Subcutaneous adipose tissue (tissue), 4 donors: Measurements from ENCODE around the gene SLC22A2. TPM values are rescaled to one million over a fixed set of nuclear protein-coding genes. Genes with fewer than 3 reads are reported as not detected.

Source experiments
- total RNA-seq, 4 donors: library from RNA; depleted of rRNA; stranded (reverse); fragments of >200 nt; gene quantifications; one replicate each; pipeline ENCODE4 v1.1.0, GENCODE V29; 2016
- TF ChIP-seq, protein P1 (sequence below): fragments of 450-650 bp; IDR thresholded peaks from one replicate; pipeline ENCODE4 v1.5.1; 2016; ENCODE audit warnings: low read depth, mild to moderate bottlenecking, control low read depth, antibody characterized with exemption, moderate library complexity

Gene SLC22A2
- total RNA-seq, 4 donors from 2014 or later: not detected

DNA sequence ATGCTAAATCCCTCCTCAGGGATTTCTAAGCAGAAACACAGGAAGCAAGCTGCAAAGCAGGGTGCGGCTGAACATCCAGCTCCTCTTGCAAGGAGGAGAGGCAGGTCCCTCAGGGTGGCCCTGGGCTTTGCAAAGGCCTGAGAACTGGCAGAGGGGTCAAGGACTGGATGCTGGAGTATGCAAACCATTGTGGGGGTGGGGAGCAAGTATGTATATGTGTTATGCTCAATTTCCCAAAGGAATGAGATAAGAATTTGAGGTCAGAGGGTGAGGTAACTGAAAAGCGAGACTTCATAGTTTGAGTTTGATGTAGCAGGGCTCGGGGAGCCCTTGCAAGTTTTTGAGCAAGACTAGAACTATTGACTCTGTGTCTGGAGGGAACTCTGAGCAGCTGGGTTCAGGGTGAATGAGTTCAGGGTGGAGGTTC is 11.2 kb downstream of the SLC22A2 start:
- TF ChIP-seq, protein P1, sequence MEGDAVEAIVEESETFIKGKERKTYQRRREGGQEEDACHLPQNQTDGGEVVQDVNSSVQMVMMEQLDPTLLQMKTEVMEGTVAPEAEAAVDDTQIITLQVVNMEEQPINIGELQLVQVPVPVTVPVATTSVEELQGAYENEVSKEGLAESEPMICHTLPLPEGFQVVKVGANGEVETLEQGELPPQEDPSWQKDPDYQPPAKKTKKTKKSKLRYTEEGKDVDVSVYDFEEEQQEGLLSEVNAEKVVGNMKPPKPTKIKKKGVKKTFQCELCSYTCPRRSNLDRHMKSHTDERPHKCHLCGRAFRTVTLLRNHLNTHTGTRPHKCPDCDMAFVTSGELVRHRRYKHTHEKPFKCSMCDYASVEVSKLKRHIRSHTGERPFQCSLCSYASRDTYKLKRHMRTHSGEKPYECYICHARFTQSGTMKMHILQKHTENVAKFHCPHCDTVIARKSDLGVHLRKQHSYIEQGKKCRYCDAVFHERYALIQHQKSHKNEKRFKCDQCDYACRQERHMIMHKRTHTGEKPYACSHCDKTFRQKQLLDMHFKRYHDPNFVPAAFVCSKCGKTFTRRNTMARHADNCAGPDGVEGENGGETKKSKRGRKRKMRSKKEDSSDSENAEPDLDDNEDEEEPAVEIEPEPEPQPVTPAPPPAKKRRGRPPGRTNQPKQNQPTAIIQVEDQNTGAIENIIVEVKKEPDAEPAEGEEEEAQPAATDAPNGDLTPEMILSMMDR: no peak

DNA sequence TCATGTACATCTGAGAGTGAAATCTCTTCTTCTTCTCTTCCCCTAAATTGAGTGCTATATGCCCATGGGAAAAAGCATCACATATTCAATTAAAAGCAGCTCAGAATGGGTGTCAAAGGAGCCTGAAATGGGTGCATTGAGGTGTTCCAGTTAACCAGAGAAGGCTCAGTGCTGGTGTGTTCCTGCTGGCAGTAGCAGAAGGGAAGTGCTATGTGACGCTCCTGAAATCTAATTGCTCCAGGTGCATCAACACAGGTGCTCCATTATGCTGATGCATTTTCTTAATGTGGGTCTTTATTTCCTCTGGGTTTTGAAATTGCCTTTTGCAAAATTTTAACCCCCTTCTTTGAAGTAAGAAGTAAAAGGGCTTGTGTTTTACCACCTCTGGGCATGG is 17.9 kb downstream of the SLC22A2 start:
- TF ChIP-seq, protein P1: no peak

DNA sequence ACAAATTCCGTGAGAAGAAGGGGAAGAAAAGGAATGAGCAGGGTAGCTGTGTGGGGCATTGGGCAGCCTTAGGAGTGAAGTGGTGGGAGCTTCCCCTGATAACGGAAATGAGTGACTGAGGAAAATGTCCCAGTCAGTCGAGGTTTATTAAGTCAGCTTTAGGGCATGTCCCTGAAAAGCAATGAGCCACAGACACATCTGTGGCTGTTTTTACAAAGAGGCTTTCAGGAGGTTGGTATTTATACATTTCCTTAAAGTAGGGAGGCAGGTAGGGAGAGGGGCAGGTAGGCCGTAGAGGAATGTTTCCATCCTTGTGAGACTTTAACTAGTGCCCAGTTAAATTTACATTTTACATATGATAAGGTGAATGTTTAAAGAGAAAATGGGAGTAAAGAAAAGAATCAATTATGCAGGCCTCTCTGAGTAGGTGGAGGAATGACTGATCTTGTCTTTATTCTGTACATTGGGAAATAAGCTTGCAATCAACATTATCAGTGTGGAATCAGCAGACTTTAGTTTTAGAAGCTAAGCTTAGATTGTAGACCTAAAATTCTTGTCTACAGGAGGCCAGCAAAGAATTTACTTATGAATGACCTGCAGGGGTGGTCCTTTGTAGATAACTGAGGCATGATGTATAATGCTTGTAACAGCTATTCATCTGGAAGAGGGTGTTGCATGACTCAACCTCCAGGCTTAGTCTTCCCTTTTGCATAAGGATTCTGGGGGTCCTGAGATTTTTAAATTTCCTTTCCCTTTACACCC is 18.5 kb downstream of the SLC22A2 start:
- TF ChIP-seq, protein P1: no peak

DNA sequence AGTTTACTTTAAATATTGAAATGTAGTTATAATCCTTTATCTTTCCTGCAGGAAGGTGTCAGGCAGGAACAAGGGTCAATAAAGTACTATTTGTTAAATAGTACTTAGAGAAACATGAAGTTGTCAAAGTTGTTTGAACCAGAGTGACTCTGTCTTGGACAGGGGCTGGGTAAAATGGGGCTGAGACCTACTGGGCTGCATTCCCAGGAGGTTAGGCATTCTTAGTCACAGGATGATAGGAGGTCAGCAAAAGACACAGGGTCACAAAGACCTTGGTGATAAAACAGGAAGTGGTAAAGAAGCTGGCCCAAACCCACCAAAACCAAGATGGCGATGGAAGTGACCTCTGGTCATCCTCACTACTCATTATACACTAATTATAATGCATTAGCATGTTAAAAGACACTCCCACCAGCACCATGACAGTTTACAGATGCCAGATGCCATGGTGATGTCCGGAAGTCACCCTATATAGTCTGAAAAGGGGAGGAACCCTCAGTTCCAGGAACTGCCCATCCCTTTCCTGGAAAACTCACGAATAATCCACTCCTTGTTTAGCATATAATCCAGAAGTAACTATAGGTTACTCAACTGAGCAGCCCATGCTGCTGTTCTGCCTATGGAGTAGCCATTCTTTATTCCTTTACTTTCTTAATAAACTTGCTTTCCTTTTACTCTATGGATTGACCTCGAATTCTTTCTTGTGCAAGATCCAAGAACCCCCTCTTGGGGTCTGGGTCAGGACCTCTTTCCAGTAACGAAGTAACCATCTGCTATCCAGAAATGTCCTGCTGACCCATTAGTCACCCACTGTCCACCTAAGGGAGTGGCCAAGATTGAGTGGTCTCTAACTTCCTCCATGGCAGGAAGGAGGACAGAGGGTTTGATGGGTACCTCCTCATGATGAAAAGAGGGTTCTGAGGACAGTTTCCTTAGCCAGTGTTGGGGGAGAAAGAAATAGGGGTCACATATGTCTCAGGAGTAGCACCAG is 19.6 kb downstream of the SLC22A2 start:
- TF ChIP-seq, protein P1: no peak

DNA sequence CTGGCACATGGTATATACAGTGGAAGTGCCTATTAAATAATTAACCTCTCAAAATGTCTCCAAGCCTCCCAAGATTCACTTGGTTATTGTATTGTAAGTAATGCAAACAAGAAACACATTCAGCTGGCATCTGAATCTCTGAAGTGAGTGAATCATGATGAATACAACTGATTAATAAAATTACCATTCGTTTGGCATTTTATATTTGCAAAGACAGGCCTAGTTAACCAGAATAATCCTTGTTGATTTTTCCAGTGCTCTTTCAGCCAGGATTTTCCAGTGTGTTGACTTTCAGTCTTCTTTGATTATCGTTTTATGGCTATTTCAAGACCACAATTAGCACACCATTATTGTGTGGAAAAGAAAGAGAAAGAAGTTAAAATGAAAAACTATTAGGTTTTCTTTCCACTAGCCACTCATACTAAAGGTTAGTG is 20.3 kb downstream of the SLC22A2 start:
- TF ChIP-seq, protein P1: no peak

DNA sequence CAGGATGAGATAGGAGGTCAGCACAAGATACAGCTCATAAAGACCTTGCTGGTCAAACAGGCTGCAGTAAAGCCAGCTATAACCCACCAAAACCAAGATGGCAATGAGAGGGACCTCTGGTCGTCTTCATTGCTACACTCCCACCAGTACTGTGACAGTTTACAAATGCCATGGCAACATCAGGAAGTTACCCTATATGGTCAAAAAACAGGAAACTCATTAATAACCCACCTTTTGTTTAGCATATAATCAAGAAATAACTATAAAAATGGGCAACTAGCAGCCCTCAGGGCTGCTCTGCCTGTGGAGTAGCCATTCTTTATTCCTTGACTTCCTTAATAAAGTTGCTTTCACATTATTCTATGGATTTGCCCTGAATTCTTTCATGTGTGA is 30.9 kb downstream of the SLC22A2 start:
- TF ChIP-seq, protein P1: no peak
